Anterior cingulate cortex (tissue), 58 donors: Measurements from ENCODE around the gene G3BP2.
"Not testable (repeated sequence)": the region's sequence is repeated elsewhere in the genome, so short reads cannot be mapped to it uniquely, and the experiment has no call there.

ENCODE experiments used
- DNase-seq, 58 donors: peaks; one replicate each; lab custom pipeline; 2025; lab: John Stamatoyannopoulos, UW

The G3BP2 gene

DNA sequence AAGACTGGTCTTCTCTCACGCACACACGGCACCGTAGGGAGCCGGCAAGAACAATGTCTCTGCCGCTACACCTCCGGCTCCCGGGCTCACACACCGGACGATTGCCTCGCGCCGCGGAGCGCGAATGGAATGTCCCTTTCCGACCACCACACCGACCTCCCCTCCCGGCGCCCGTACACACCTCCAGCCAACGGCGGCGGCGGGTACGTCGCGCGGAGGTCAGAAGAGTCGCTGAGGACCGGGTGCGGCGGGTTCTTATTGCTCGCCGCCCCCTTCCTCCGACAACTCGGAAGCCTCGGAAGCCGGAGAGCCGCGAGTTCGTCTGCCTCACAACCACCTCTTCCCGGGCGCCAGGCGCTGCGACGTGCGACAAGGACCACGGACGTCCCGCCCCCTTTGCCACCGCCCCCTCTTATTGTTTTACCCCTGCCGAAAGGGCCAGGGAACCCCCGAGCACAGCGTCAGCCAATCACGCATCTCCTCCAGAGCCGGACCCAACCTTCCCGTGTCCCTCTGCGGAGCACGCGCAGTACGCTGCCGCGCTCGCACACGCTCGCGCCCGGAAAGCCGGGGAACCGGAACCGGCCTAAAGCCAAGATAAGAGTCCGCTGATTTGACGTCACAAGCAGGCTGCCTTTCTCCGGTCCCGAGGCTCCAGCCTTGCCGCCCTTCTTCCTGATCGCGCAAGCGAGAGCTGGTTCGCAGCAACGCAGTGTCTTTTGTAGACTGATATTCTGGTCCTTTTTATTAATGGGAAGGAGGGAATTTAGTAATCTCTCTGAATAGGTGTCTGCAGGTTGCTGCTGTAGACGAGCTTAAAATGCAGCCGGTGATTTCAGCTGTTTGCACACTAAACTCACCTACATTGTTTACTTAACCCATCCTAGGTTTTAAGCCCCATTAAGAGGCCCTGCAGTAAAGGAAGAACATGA is at the start of gene G3BP2:
Gene G3BP2, minus strand, starts transcription at position 385 of the 932 bp plus-strand sequence. CDS start 11,386 bp downstream, outside the sequence.
- DNase-seq: peak; percentile 90 to 99 (median 97)

DNA sequence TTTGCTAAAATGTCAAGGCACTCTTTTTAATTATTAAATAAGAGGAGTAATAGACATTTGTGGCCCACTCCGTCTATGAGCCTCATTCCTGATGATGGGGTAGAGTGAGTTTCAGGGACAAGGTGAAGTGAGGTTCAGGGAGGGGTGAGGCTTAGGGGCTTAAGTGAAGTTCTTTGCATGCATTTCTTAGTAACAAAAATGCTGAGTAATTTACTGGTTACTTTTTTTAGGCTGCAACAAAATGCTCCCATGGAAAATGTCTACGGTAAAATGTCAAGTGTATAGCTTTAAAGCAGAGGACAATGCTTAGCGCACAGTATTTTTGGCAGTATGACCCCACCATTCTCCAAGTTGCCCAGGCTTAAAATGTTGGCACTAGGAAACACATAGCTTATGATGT is 49.2 kb upstream of the G3BP2 start:
- DNase-seq: no peak

DNA sequence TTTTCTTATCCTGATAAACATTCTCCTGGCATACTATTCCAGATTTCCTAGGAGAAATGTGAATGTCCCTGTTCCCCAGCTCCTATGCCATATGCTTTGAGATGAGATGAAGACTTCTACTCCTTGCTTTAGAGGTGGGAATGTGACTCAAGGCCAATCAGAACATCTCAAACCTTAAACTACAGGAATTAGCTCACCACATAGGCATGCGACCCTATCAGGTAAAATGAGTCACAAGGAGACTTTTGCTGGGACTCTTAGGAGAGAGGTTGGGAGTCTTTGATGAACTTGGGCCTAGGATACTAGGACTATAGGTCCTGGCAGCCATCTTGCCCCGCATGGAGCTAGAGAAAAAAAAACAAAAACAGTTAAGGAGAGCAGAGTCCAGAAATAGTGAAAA is 45.3 kb upstream of the G3BP2 start:
- DNase-seq: no peak

DNA sequence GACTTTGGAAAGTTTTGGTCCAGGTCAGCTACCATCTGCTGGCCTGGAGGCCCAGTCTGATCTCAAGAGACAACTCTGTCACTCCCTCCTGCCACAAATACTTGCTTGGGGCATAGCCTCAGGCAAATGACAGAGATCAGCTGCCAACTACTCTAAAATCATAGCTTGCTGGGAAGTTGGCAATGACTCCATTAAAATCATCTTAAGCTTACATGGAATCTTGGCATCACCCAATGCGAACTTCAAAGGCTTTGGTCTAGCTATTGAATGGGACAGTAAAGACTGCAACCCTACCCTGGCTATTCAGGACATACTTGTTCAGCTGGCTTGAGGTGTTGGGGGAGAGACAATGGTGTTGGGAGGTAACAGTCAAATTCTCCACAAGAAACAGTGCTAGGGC is 44.2 kb upstream of the G3BP2 start:
- DNase-seq: no peak

DNA sequence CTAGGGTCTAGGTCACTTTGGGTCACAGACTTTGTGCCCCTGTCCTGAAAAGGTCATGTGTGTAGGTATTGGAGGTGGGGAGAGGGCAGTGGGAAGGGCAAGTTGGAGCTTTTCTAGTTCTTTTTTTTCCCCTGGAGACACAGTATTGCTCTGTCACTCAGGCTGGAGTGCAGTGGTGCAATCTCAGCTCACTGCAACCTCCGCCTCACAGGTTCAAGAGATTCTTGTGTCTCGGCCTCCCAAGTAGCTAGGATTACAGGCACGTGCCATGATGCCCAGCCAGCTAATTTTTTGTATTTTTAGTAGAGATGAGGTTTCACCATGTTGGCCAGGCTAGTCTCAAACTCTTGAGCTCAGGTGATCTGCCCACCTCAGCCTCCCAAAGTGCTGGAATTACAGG is 42.8 kb upstream of the G3BP2 start:
- not testable (repeated sequence) for DNase-seq

DNA sequence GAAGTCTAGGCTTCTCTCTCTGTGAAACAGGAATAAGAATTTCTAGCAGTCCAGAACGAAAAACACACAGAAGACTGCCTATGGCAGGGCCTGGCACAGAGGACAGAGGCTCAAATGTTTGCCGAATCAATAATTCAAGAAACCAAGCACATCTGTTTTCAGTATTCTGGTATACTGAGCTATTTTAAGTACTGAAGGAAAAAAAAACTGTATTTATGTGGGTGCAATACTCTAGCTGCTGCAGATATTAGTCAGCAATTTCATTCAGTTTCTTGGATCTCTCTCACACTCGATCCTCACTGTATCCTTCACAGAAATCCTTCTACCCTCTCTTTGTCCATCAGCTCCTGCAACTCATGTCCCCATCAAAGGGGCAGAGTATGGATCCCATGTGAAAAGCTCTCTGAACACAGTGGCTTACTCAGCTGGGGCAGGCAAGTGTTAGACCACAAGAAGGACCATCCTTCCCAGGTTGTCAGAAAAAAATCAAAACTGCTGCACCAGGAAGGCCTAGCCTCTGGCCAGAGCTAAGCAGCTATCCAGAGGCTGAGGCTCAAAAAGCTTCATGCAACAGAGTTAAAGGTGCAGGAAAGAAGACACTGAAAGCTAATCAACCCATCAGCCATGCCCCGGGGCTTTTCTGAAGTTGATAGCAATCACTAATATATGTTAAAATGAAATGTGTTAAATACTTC is 42.0 kb upstream of the G3BP2 start:
- peak in 5 of 58 donors; percentile 3 to 32 (median 9) for DNase-seq

DNA sequence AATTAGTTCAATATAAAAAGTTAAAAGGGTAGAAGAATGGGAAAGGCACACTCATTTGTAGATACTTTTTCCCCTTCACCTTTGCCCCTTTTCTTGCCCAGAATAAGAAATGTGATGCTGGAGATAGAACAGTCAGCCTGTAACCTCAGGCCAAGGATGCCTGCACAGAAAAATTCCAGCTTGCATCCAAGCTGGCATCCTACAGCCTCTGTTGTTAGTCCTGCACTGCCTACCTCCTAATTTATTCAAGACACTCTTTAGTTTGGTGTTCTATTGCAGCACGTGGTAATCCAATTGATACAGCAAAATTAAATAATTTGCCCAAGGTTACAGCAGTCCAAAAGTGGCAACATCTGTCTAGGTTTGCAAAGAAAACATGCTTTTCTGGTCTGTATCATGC is 41.5 kb upstream of the G3BP2 start:
- no peak for DNase-seq

DNA sequence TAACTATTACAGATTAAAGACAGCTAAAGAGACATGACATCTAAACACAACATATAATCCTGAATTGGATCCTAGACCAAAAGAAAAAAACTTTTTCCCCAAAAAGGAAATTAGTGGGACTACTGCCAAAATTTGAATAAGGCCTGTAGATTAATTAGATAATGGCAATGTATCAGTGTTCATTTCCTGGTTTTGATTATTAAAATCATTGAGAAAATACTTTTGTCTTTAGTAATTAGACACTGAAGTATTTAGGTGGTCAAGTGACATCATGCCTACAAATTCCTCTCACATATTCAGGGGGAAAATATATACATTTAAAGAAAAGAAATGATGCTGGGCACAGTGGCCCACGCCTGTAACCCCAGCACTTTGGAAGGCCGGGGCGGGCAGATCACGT is 40.8 kb upstream of the G3BP2 start:
- DNase-seq: no peak

DNA sequence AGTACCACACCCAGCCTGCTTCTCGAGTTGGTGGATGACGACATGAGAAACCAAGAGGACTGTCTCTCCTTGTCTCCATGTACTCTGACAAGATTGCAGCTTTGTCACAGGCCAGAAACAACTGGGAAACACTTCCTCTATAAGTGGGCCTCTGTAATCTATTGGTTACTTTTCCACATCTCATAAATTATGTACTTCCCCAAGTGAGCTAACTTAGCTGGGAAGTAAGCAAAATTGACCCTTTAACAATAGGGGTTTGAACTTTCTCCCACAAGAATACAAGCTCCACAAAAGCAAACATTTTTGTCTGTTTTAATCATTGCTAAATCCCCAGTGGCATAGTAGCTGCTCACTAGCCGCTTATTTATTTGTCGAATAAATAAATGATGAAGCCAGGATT is 37.0 kb upstream of the G3BP2 start:
- DNase-seq: no peak

DNA sequence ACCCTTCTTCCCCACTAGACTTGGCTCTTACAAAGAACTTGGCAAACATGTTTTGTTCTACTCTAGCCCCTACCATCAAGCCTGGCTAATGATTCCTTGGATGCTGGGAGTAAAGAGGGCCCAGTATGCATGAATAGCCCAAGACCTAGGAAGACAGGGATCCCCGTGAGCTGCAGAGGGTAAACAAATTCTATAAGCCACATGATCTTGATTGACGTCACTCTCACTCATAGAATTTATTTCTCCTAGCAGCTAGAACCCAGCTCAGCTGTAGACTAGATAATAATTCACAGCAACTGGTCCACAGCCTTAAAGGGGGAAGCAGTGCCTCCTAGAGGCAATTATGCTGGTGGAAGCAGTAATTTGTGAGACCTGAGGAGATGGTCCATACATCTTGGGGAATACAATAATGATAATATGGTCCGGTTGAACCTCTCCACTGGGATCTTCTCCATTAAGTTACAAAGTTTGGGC is 35.0 kb upstream of the G3BP2 start:
- DNase-seq: no peak

DNA sequence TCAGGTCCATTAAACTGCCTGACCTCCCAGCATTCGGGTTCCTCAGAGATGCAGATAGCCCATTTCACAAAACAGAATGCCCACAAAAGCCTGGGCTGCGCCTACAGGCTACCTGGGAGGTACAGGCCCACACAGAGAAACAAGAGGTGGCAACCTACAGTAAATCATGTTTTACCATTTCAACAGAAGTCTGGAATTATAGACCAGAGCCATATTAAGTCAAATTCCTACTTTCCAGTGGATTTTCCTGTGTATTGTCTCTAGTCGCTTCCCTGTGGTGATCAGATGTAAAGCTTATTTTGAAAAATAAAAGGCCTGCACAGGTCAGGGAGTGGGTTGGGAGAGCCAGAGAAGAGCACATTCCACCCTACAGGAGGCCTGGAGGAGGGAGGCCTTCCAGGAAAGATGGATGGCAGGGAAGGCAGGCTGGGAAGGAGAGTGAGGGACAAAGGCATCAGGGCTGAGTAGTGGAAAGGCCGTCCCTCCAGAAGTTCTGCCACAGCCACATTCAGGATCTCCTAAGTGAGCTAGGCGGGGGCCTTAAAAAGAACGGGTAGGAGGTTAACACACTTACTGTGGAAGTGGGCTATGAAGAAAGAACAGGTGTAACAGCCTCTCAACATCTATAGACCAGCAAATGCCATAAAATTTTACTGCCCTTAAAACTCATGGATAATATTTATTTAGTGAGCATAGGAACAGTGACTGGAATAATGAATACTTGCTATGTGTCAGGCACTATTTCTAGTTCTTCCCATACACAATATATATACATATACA is 32.2 kb upstream of the G3BP2 start:
- DNase-seq: no peak

DNA sequence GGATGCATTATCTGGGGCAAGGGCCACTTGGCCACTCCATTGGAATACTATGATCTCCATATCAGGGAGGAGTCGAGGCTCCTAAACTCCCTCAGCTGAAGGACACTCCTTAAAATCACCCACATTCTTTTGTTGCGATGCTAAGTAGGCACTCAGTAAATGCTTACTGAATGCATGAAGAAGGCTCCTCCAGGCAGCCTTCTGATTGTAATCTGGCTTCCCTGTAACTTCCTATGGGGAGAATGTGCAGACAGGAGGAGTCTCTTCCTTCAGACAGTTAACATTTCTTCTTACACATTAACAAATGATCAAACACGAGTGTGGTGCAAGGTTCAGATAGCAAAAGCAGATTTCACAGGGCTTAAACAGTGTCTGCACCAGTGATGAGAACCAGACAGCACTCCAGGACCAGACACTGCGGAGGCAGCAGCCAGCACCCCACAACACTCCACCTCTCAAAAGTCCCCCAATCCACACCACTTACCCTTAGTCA is 29.8 kb upstream of the G3BP2 start:
- no peak for DNase-seq

DNA sequence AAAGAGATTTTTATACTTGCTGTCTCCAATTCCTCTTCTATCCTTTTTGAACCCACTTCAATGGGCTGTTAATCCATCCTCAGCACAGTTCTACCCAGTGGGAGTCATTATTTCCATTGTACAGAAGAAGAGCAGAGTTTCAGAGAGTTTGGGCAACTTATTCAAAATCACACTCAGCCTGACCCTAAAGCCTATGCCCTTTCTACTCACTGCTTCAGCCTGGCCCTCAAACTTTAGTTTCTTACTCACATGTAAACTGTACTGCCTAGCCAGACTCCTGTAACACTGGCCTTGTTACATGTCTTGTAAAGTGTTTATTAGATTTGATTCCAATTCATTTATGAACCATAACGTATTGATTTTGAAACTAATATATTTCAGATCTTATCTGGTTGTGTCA is 26.1 kb upstream of the G3BP2 start:
- DNase-seq: no peak

DNA sequence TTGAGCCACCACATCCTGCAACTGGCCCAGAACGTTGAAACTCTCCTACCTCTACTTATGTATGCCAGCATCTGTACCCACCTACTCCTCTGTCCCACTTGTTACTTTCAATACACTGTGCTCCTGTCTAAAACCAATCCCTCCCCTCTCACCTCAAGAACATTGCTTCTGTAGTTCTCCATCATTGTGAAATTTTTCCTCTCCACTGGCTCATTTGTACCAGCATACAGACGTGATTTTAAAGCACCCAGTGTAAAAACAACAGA is 25.7 kb upstream of the G3BP2 start:
- DNase-seq: no peak

DNA sequence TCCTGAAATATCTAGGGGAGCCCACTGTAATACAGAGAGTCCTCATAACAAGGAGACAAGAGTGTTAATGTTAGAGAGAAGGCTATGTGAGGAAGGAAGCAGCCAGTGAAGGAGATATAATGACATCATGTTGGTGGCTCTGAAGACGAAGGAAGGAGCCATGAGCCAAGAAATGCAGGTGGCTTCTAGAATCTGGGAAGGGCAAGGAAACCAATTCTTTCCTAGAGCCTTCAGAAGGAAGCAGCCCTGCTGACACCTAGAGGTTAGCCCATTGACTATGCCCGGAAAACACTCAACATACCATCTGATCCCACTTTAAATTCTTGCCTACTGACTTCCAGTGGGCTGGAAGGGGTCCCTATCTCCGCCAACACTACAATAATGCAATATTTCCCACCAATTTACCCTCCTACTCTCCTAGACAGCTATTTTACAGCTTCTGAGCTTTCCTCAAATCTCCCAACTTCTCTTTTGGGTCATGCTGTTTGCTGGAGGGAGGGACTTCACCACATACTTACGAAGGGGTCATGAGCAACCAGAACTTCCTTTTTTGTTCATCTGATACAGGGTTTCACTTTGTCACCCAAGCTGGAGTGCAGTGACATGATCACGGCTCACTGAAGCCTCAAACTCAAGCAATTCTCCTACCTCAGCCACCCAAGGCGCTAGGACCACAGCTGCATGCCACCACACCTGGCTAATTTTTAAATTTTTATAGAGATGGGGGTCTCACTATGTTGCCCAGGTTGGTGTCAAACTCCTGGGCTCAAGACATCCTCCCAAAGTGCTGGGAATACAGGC is 25.2 kb upstream of the G3BP2 start:
- DNase-seq: peak in 1 of 58 donors; percentile 24

DNA sequence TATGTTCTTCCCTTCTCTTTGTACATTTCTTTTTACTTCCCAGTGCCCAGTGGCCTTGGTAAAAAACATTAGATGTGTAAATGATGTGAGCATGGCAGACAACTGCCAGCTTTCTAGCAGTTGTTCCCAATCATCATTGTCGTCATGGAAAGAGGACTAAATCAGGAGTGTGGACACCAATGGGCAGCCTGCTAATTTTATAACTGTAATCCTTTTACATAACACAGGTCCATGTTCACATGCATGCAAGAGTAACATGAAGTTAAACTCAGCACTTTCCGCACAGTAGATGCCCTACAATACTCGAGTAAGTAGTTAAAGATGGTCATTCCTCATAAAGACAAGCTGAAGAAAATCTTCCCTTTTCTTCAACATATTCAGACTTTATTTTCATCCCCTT is 23.4 kb upstream of the G3BP2 start:
- DNase-seq: no peak

DNA sequence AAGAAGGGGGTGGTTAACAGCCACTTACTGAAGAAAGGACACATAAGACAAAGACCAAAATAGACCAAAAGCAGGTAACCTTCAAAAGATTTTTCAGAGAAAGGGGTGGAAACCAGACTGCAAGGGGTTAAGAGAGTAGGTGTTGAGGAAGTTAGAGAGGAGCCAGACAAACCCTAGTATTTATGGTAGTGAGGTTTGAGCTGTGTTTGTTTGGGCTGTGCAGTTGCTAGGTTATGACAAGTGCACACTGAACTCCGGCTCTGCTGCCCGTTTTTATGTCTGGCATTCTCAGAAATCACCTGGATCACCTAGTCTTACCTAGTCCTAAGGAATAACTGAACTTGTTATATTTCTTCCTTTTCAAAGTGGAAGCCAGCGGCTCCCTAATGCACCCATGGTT is 22.9 kb upstream of the G3BP2 start:
- DNase-seq: no peak

DNA sequence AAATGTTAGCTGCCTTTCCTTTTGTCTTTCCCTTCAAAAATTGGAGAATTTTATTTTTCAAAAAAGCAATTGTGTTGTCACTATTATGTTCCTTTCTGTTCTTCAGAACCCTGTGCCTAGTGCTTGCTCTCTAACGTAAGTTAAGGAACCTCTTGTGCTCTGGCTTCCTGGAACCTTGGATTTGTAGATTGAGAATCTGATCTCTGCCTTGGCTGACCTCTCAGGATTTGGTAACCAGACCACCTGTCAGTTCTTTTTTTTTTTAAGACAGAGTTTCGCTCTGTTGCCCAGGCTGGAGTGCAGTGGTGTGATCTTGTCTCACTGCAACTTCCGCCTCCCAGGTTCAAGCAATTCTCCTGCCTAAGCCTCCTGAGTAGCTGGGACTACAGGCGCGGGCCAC is 18.9 kb upstream of the G3BP2 start:
- DNase-seq: not testable (repeated sequence)

DNA sequence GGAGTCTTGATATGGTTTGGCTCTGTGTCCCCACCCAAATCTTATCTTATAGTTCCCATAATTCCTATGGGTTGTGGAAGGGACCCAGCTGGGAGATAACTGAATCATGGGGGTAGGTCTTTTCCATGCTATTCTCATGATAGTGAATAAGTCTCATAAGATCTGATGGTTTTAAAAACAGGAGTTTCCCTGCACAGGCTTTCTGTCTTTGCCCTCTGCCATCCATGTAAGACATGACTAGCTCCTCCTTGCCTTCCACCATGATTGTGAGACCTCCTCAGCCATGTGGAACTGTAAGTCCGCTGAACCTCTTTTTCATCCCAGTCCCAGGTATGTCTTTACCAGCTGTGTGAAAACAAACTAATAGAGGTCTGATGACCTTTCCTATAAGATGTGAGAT is 13.9 kb upstream of the G3BP2 start:
- DNase-seq: not testable (repeated sequence)

DNA sequence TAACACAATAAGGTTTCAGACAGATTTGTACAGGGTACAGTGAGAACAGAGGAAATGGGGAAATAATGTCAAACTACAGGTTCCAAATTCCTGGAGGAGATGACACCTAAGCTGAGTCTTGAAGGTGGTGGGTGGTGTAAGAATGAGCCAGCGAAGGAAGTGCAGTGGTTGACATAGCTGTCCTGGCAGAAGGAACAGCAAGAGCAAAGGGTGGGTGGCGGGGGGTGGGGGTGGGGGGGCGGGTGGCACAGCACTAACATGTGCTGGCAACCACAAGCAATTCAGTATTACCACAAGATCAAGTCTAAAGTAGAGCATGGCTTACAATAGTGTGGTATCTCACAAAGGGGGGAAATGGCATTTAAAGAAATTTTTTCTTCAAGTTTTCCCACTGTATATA is 13.1 kb upstream of the G3BP2 start:
- DNase-seq: peak in 1 of 58 donors; percentile 4
